ENCODE results near the gene BTBD9.

- no peak for TF ChIP-seq CTCF (IDR thresholded peaks at IDR 0.05)
- TF ChIP-seq POLR2A (IDR thresholded peaks at IDR 0.05): no peak
Observed at GRCh38 chr6:38687043-38687353, 47.3 kb upstream of the BTBD9 start.

All from lower leg skin (tissue), 3 donors.